HG03457 (cell line): ENCODE results near the gene PTPRM.

Source experiments
- ATAC-seq: cut with Tn5 transposase; IDR thresholded peaks from one replicate; pipeline ENCODE4 v1.9.1; 2021; ENCODE audit warnings: moderate number of reproducible peaks; ENCODE audit not compliant: unreplicated experiment

PTPRM gene

DNA sequence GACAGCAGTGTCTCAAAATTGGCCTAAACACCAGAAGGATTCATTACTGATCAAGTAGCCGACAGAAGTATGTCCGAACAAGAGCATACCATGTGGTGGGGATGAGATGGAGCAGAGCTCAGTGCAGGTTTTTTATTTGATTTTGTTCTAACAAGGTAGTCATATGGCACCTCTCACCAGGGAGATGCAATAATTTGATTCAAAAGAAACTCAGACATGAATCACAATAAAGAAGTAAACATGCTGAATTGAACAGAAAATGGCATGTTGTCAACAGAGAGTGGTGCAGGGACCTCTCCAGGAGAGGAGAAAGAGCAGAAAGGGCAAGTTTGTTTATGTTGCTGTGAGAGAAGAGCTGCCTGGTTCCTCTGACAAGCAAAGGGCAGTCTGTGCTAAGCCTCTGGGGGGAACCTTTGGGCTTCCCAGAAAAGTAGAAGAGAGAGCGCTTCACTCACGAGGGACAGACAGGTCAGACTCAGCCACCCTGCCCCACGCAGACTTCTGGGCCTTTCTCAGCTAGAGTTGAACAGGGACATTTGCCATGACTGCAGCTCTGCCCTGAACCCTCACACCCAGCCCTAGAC is 690.8 kb downstream of the PTPRM start:
- ATAC-seq, result no peak

DNA sequence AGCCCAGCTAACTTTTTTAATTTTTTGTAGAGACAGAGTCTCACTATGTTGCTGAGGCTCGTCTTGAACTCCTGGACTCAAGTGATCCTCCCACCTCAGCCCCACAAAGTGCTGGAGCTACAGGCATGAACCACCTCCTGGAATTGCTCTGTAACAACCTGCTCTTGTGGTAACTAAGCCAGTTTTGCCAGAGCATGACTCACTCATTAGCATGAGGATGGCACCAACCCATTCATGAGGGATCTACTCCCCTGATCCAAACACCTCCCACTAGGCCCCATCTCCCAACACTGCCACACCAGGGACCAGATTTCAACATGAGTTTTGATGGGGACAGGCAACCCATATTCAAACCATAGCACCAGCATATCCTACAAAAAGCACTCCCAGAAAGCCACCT is 693.2 kb downstream of the PTPRM start:
- no peak for ATAC-seq

DNA sequence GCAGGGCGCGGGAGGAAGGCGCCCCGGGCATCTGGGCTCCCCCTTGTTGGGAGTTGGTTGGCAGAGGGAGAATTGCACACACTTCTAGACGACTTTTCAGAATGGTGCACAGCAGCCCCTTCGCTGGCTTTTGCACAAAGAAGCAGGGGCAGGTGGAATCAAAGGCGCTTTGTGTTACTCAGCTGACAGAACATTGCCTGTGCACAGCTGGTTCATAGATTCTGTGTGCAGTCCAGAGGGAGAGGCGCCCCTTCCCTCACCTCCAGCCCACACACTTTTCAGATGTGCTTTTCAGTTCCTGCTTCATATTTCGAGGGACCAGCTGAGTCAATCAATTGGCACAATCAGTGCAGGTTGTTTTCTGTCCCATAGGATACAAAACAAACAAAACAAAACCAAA is 693.7 kb downstream of the PTPRM start:
- ATAC-seq, result no peak

DNA sequence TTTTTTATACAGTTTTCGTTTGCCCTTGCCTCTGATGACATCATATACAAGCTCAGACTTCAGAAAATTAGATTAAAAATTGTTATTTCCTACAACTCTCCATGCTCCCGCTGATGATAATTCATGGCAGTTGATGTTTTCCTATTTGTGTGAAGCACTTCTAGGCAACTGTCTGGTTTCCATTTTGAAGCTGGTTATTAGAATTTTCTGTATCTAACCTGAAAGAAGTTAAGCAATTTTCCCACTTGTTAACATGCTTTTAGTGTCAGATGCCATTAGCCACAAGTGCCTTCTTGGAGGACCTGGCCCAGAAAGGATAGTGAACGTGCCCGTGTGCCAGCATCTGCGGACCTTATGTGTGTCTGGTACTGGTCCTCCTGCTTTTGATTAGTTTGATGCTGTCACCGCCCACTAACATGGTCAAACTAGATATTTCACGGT is 694.6 kb downstream of the PTPRM start:
- ATAC-seq, result no peak

DNA sequence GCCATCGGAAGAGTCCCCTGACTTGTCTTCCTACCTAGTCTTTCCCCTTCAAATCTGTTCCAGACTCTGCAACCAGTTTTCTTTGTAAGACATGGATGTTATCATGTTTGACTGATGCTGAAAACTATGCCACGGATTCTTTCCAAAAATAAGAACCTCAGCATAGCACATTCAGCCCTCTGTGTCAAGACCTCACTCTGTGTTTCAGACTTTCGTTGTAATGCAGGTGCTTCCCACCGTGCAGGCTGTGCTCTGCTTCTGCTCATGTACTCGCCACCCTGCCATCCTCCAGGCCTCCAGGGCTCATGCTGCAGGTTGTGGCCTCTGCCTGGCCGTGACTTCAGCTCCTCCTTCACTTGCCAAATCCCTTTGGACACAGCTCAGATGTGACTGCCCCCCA is 695.1 kb downstream of the PTPRM start:
- no peak for ATAC-seq

DNA sequence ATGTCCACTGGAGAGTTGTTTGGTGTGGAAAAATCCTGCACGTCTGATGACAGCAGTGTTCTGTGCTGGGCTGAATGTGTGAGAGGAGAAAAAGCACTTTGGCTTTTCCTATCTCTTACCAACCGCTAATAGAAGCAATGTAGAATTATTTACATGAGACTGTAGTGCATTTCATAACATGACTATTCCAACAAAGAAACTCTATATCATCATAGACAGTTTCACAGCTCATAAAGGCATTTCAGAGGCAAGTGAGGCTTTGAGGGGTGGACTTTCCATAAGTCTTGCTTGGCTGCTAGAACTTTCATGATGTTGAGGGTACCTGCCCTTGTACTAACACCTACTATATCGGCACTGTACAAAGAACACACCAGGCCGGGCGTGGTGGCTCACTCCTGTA is 697.0 kb downstream of the PTPRM start:
- ATAC-seq, result no peak

DNA sequence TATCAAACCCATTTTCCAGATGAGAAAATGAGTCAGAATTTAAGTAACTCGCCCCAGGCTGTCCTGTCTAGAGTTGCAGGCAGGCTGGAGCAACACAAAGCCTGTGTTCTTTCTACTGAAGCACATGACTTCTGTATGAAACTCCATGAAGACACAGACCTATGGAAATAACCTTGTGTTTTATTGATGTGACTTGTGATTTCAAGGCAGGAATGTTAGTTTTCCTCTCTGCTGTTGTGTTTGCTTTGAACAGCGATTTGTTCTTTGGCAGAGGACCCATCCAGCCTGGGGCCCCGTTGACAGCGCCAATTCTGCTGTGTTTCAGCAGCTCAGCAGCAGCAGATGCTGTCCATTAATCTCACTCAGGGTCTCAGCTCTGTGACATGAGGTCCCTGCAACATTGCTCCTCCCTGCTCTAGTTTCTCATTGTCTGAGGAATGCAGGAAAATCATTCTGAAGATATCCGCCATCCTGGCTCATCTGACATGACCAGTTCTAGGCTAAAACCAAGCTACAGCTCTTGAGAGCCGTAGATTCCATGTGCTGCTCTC is 697.8 kb downstream of the PTPRM start:
- ATAC-seq, result no peak

DNA sequence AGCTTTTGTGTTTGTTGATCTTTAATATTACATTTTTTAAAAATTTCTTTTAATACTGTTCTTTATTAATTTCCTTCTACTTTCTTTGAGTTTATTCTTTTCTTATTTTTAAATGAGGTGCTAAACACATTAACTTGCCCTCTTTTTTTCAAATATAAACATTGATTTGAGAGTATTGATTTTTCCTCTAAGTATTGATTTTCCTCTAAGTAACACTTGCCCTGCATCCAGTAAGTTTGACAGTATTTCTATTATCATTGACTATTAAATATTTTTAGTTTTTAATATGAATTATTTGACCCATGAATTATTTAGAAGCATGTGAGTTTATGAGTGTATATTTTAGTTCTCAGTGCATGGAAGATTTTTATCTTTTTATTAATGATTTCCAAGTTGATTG is 705.1 kb downstream of the PTPRM start:
- ATAC-seq, result no peak

DNA sequence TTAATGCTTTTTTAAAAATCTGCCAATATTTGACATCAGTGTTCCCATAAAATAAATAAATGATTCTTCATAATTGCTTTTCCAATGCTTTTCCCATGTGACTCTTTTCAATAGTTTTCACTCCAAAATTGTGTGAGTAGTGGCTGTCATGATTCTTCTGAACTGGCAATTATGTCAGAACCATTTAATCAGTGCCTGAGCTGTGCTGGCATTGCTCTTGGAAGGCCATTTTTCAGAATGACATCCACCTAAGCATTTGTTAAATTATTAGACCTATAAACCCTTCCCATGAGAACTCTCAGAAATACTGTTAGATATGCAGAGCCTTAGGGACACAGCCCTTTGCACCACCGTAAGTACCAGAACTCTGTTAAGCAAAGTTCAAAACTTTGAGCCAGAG is 707.3 kb downstream of the PTPRM start:
- no peak for ATAC-seq

DNA sequence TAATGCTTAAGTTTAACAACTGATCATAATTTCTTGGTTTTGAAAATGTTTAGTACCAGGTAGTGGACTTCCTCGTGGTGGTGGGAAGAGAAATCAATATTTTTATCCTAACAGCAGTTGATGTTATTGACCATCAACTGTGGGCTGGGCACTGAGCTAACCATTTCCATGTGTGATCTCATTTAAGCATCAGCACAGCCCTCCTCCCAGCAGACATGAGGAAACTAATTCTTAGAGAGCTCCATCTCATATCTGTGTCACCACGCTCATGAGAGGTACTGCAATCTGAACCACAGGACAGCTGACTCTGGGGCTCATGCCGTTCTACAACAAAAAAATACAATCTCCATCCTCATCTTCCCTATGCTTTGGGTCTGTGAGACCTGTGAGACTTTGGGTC is 709.3 kb downstream of the PTPRM start:
- no peak for ATAC-seq

DNA sequence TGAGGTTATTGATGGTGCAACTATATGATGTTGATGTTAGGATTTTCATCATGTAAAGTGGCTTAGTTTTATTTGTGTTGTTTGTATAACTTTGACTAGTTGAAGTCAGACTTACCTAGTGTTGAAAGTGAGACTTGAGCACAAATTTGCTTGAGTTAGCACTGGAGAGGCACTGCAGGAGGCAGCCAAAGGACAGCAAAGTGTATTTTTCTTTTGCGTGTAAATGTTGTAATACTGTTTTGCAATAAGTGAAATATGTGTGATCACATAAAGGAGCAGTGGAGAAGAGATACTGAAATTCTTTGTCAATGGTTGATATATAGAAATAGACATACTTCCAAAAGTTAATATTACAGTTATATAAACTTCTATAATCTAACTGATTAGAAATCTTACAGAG is 710.2 kb downstream of the PTPRM start:
- no peak for ATAC-seq

DNA sequence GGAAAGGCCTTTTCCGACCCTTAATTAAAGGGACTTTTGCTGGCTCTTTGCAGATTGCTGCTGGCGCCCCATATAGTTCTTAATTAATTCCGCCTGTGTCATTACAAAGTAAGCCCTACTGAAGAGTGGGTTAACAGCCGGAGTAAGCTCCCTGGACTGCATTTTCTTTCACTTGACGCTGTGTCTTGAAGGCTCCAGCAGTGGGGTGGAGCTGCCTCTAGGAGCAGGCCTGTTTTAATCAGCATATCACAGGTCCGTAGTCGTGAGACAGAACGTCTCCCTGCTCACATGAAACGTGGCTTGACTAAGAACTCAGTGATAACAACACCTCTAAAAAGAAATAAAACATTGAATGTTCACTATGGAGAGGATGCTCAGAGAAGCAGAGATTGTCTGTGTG is 712.2 kb downstream of the PTPRM start:
- no peak for ATAC-seq

DNA sequence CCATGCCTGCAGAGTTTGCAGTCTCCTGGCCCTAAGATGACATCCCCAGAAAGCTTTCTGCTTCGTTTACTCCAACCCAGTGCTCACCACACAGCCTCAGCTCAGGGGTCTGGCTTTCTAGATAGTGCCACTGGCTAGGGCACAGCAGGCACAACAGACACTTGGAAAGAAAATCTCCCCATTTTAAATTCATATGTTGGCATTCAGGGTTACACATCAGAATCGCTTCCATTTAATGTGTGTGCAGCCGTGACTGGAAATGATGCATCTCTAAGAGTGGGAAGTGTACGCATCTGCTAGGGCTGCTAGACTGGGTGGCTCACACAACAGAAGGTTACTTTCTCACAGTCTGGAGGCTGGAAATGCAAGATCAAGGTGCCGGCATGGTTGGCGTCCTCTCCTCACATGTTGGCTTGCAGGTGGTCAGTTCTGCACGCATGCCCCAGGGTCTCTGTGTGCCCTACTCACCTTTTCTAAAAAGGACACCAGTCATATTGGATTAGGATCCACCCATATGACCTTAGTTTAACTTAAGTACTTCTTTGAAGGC is 712.7 kb downstream of the PTPRM start:
- no peak for ATAC-seq

DNA sequence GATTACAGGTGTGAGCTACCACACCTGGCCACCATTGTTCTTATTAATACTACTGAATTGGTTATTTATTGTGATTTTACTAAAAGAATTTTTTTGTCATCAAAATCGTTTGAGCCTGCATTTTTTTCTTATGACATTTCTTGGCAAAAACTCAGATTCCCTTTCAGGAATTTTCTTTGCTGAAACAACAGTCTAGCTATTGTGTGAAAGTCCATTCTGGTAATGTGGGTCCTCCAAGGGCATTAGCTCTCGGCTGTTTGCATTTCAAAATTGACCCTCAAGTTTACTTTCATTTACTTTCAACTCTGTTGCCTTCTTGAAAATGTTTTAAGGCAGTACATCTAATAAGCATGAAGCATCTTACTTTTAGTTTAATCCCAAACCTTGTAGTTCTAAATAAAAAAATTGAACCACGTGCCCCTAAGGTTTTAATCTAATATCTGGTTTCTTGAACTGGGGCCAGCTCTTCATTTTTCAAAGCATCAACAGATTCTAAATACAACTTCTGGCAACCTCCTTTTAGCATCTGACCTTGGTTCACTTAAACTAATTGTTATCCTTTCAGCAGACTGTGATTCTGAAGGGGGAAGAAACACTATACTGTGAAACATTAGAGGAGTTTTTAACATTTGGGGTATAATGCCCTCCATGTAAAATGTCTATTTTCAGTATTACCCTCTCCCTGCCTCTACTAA is 716.9 kb downstream of the PTPRM start:
- no peak for ATAC-seq

DNA sequence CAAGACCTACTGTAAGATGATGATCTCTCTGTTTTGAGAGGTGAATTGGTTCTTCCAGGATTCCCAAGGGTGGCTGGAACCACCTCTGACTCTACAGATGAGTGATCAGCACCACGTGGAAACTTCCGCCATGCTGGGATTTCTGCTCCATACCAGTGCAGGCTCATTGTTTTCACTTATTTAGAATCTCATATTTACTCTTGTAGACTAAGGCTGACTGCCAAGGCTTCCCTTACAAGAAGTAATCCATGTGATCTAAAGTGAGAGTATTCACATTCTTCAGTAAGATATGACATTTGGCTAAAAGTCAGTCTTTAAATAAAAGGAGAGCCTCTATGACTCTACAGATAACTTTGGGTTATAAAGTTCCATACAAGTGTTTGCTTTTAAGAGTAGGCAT is 719.2 kb downstream of the PTPRM start:
- no peak for ATAC-seq

DNA sequence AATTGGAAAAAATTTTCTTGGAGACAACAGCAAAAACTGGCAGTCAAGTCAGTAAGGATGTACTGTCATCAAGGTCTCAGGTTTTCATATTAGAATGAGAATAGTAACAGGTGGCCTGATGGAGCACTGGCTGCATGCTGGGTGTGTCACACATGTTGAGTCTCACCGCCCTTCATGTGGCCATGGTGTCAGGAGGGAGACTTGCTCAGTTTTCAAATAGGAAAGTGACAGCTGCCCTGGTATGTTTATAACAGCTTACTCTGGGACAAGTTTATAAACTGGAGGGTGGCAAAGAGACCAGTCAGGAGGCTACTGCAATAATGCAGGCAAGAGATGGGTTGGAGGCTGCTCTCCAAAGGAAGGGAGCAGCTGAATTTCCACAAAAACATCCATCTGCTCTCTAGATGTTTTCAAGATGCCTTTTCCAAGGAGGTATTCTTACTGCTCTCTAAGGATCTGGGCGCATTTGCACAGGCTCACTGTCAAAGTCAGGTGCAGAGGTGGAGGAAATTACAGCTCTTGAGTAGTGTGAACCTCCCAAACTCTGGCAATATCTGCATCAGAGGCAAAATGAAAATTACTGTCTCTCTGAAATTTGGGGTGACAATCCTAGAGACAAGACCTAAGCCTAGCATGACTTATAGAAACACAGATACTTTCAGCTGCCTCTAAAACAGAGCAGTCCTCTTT is 720.2 kb downstream of the PTPRM start:
- no peak for ATAC-seq

DNA sequence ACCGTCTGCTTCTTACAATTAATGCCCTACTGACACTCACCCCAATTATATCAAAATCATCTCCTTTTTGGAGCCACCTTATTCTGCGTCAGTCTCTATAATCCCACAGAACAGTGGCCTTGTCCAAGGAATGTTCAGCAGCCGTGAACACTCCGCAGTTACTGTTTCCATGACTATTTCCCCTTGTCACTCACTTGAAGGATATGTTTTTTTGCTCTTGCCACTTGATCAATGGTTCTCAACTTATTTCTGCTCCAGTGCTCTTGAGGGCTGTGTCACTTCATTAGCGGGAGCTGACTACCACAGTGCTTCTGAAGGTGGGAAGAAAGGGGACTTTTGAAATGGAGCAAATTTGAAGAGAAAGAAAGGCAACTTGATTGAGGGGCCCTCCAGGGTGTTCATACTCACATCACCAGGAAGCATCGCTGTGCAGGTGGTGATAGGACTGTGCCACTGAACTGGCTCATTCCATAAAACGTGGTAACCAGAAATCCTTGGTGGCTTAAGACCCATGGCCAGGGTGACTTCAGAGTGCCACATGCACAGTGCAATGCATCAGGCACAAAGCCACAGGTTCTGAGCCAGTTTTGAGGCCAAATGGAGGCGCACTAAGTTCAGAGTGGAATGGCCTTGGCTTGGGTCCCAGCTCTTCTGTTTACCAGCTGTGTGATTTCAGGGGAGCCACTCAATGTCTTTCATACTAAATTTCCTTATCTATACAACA is 721.5 kb downstream of the PTPRM start:
- no peak for ATAC-seq

DNA sequence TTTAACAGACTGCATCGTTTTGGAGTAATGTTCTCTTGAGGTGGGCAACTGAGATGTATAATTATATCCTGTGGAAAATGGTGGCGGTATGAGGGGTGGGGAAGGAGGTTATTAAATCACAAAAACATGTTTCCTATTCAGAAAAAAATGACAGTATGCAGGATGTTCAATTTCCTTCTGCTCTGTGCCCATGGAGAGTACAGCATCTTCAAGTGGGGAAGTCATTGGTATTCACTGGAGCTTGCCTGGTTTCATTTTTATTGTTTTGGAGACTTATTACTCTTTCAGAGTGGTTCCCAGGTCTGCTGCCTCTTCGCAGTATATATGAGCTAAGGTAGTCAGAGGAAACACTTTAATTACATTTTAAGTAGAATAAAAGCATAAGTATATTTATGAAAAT is 723.3 kb downstream of the PTPRM start:
- ATAC-seq, result no peak

DNA sequence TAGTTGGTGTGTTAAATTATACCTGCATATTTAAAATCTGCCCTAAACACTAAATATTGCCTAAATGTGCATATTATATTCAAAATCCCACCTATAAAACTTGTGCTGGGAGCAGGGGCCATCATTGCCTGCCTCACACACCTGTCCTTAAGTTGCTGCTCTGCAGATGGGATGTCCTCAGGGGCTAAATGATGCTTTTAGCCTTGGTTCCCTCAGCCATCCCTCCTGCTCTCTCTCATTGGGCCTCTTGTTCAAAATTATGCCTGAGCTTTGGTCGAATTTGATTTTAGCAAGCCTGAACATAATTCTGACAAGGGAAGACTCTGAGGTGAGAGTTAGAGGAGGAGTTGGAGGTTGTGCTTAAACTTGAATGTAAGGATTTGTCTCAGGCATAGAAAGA is 723.8 kb downstream of the PTPRM start:
- no peak for ATAC-seq

DNA sequence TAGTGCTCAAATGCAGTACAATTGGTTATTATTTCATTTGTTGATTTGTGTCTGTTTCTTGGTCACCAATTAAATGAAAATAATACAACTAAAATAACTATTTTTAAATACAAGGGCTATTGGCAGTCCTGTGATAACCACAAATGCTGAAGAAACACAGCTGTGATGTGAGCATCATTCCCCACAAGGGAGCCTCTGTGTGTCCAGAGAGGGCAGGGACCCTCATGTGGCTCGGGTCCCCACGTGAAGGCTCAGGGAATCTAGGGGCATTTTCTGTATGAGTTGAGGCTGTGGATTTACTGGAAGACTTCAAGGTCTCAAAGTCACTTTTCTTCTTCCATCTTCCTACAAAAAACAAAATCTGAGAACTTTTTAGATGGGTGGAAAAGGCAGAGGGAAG is 726.1 kb downstream of the PTPRM start:
- no peak for ATAC-seq

DNA sequence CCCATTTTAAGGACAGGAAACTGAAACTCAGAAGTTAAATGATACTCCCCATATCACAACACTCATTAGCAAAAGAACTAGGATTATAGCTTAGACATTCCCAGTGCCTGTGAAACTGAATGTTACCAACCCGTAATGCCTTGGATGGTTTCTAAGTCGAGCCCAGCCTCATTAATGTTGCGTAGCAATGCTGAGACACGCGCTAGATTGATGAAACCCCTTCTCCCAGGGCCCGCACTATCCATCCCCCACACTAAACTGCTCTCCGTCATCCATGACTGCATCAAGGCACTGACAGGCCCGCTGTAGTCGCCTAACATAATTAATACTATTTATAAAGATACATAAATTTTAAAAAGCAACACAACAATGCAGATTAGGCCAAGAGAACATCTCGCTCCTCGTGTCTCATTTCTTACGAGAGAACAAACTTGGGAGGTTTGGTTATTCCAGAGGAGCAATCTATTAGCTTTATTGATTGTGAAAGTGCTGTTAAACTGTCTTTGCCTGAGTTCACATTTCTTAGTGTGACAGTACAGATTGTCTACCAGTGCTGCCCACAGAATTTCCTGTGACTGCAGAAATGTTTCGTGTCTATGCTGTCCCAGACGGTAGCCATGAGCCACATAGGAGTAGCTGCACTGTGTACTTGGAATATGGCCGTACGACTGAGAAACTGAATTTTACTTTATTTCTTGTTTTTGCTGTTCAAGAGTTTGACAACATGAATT is 729.9 kb downstream of the PTPRM start:
- ATAC-seq, result no peak
